Mucosa of rectum (tissue), 2 donors: ENCODE results near the gene PERCC1.
"Not testable (repeated sequence)": the region's sequence is repeated elsewhere in the genome, so short reads cannot be mapped to it uniquely, and the experiment has no call there.

ENCODE experiments used
- H3K27ac ChIP-seq, 2 donors: one replicate each; pipeline ENCODE4 v1.7.0; 2013; ENCODE audit warnings: inconsistent platforms in 2 of 2, low read depth in 2 of 2, low read length in 2 of 2
- H3K27me3 ChIP-seq, 2 donors: one replicate each; pipeline ENCODE4 v1.7.0; 2013; ENCODE audit warnings: low read length in 2 of 2; ENCODE audit not compliant: control insufficient read depth in 2 of 2, insufficient read depth in 2 of 2
- H3K36me3 ChIP-seq, 2 donors: one replicate each; pipeline ENCODE4 v1.7.0; 2013; ENCODE audit warnings: low read length in 2 of 2; ENCODE audit not compliant: control insufficient read depth in 2 of 2, insufficient read depth in 2 of 2
- H3K4me1 ChIP-seq, 2 donors: one replicate each; pipeline ENCODE4 v1.7.0; 2013; ENCODE audit warnings: low read length in 2 of 2, mild to moderate bottlenecking in 1 of 2; ENCODE audit not compliant: control insufficient read depth in 2 of 2, insufficient read depth in 2 of 2
- H3K4me3 ChIP-seq, 2 donors: one replicate each; pipeline ENCODE4 v1.7.0; 2013; ENCODE audit warnings: low read length in 2 of 2
- H3K9ac ChIP-seq, 2 donors: one replicate each; pipeline ENCODE4 v1.7.0; 2013; ENCODE audit warnings: low read length in 2 of 2, low read depth in 1 of 2, mild to moderate bottlenecking in 1 of 2
- H3K9me3 ChIP-seq, 2 donors: one replicate each; pipeline ENCODE4 v1.7.0; 2013; ENCODE audit warnings: low read length in 2 of 2; ENCODE audit not compliant: control insufficient read depth in 2 of 2
- donor health status: healthy.
- donor health status: Normal muscosa, but diverticular disease.

PERCC1 gene

DNA sequence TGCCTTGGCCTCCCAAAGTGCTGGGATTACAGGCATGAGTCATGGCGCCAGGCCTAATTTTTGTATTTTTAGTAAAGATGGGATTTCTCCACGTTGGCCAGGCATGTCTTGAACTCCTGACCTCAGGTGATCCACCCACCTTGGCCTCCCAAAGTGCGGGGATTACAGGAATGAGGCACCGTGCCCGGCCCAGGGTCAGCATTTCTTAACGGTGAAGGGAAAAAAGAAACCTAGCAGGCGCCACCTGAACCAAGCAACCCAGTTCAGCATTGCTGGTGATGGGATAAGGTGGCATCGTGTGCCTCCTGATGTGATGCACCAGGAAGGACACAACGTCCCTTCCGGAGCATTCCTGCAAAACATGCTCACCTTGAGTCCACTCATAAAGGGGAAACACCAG, 46.2 kb downstream of the PERCC1 start:
- Histone ChIP-seq H3K4me3 (no peak overlapping the region), H3K4me1 (peaks cover 11 to 14% of the 10 kb centered on the region in 2 donors), H3K27me3 (no peaks in the 10 kb centered on the region), H3K36me3 (no peaks in the 10 kb centered on the region), H3K9me3 (no peaks in the 10 kb centered on the region), H3K9ac (no peak overlapping the region), H3K27ac (no peak overlapping the region)

DNA sequence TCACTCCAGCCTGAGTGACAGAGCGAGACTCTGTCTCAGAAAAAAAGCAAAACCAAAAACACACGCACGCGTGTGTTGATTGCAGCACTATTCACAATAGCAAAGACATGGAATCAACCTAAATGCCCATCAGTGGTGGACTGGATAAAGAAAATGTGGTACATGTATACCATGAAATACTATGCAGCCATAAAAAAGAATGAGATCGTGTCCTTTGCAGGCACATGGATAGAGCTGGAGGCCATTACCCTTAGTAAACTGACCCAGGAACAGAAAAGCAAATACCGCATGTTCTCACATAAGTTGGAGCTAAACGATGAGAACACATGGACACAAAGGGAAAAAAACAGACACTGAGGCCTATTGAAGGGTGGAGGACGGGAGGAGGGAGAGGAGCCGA, 48.1 kb downstream of the PERCC1 start:
- not testable (repeated sequence) for H3K27ac ChIP-seq, H3K36me3 ChIP-seq, H3K4me3 ChIP-seq, H3K27me3 ChIP-seq, H3K9me3 ChIP-seq, H3K9ac ChIP-seq
- peaks cover 10 to 11% of the 10 kb centered on the region in 2 donors for H3K4me1 ChIP-seq

DNA sequence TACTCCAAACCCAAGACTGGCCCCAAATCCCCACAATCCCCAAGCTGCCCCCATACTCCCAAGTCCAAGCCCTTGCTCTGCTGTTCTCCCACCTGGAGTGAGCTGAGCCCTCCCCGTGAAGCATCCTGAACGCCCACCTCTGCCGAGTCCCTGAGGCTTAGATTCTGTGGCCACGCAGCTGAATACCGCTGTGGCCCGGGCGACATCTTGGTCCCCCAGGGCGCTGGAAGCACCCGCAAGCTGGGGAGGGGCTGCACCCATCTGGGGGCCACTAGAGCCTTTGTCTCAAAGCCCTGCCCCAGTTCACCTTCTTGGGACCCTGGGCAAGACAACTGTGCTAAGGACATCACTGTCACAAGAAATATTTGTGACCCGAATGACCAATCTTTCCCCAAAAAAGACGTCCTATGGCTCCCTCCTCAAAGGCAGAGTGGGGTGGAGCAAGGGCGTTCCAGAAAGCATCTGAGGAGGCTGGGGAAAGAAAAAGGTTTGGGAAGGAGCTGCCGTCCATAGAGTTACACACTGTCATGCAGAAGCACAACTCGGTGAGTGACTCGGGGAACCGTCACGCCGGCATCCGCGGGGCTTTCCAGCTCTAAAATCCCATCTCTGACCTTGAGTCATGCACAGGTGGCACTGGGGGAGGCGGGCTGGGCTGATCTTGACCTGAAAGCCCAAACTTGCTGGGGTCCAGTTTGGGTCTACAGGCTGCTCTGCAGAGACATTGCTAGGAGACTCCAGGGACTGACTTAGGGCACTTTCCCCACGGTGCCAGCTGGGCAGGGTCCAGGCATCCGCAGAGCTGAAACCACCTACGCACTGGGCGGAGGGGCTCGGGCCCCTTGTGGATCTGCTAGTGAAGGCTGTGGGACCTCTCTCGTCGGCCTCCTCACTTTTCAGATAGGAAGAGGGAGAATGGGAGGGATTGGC, 51.3 kb downstream of the PERCC1 start:
- no peak overlapping the region for H3K4me3 ChIP-seq
- H3K27me3 ChIP-seq = no peaks in the 10 kb centered on the region
- H3K9ac ChIP-seq = no peak overlapping the region
- H3K9me3 ChIP-seq = no peaks in the 10 kb centered on the region
- no peaks in the 10 kb centered on the region for H3K36me3 ChIP-seq
- H3K4me1 ChIP-seq = no peaks in the 10 kb centered on the region
- H3K27ac ChIP-seq = no peak overlapping the region
